Measurements from ENCODE around the gene JAKMIP2.
"Not testable (repeated sequence)": the region's sequence is repeated elsewhere in the genome, so short reads cannot be mapped to it uniquely, and the experiment has no call there.

- not testable (repeated sequence) for TF ChIP-seq EZH2 (IDR thresholded peaks at IDR 0.05; ENCODE audit: borderline replicate concordance); CTCF (IDR thresholded peaks at IDR 0.05; ENCODE audit: poor library complexity)
Measured at GRCh38 chr5:147721191-147721960, 61.2 kb downstream of the JAKMIP2 start.

All from hepatocyte (in vitro differentiated cells).